ENCODE measurements around the gene GALE.

Gene GALE

GRCh38 chr1:23793018-23793781 lies 7.4 kb downstream of the GALE start:
- no peak for DNase-seq (ENCODE audit: extremely low read depth, insufficient read length)
- no peak overlapping the region for H3K4me3 ChIP-seq (replicated peaks; ENCODE audit: low read depth, low read length)
- peaks cover 23% of the 10 kb centered on the region for H3K36me3 ChIP-seq (ENCODE audit: control insufficient read depth, insufficient read depth, low read length)
- no peaks in the 10 kb centered on the region for H3K27me3 ChIP-seq (replicated peaks; ENCODE audit: control insufficient read depth, insufficient read depth, low read length)
- TF ChIP-seq CTCF (IDR thresholded peaks at IDR 0.05; ENCODE audit: insufficient read depth, low read length, poor library complexity, severe bottlenecking) = no peak

- H3K27me3 ChIP-seq (replicated peaks; ENCODE audit: control insufficient read depth, insufficient read depth, low read length) = no peaks in the 10 kb centered on the region
- peaks cover 18% of the 10 kb centered on the region for H3K36me3 ChIP-seq (ENCODE audit: control insufficient read depth, insufficient read depth, low read length)
- peak overlapping the region; percentile 99 for H3K4me3 ChIP-seq (replicated peaks; ENCODE audit: low read depth, low read length)
- DNase-seq (ENCODE audit: extremely low read depth, insufficient read length) = no peak
- no peak for TF ChIP-seq CTCF (IDR thresholded peaks at IDR 0.05; ENCODE audit: insufficient read depth, low read length, poor library complexity, severe bottlenecking)
These were observed 8.2 kb downstream of the GALE start for GRCh38 chr1:23792151-23792945.

GRCh38 chr1:23791516-23792047 lies 9.0 kb downstream of the GALE start:
- Histone ChIP-seq H3K36me3 (ENCODE audit: control insufficient read depth, insufficient read depth, low read length) (peaks cover 16% of the 10 kb centered on the region), H3K4me3 (replicated peaks; ENCODE audit: low read depth, low read length) (peak overlapping the region; percentile 99), H3K27me3 (replicated peaks; ENCODE audit: control insufficient read depth, insufficient read depth, low read length) (no peaks in the 10 kb centered on the region)
- no peak for TF ChIP-seq CTCF (IDR thresholded peaks at IDR 0.05; ENCODE audit: insufficient read depth, low read length, poor library complexity, severe bottlenecking)
- DNase-seq (ENCODE audit: extremely low read depth, insufficient read length) = no peak

- Histone ChIP-seq H3K27me3 (replicated peaks; ENCODE audit: control insufficient read depth, insufficient read depth, low read length) (no peaks in the 10 kb centered on the region), H3K4me3 (replicated peaks; ENCODE audit: low read depth, low read length) (peak within 1 kb of the TSS; percentile 99), H3K36me3 (ENCODE audit: control insufficient read depth, insufficient read depth, low read length) (peaks cover 14% of the 10 kb centered on the region)
- peak; percentile 87 for DNase-seq (ENCODE audit: extremely low read depth, insufficient read length)
- no peak for TF ChIP-seq CTCF (IDR thresholded peaks at IDR 0.05; ENCODE audit: insufficient read depth, low read length, poor library complexity, severe bottlenecking)
These were observed 9.6 kb downstream of the GALE start, which contains the start of gene LYPLA2 for GRCh38 chr1:23790696-23791515. Gene LYPLA2 (plus strand): TSS chr1:23791145. CDS start chr1:23792683, 1,538 bp downstream.

GRCh38 chr1:23788695-23789094 lies 11.9 kb downstream of the GALE start:
- TF ChIP-seq CTCF (IDR thresholded peaks at IDR 0.05; ENCODE audit: insufficient read depth, low read length, poor library complexity, severe bottlenecking) = no peak
- Histone ChIP-seq H3K4me3 (replicated peaks; ENCODE audit: low read depth, low read length) (no peak overlapping the region), H3K27me3 (replicated peaks; ENCODE audit: control insufficient read depth, insufficient read depth, low read length) (no peaks in the 10 kb centered on the region), H3K36me3 (ENCODE audit: control insufficient read depth, insufficient read depth, low read length) (peaks cover 10% of the 10 kb centered on the region)
- DNase-seq (ENCODE audit: extremely low read depth, insufficient read length) = no peak

All from GM06990 (cell line).